GM23338 (cell line): ENCODE measurements around the gene ASS1. TPM values are rescaled to one million over a fixed set of nuclear protein-coding genes. Genes with fewer than 3 reads are reported as not detected.

ENCODE experiments used
- ATAC-seq: fragments of 200-7000 bp; cut with Tn5 transposase; 3 replicates; pipeline ENCODE4 v1.9.1; 2020
- DNase-seq: peaks from one replicate; pipeline ENCODE4 v3.0.0-alpha.2; 2015; ENCODE audit warnings: low spot score
- H2AFZ ChIP-seq: fragments of 200-600 bp; sonication (generic); 2 replicates; pipeline ENCODE4 v1.8.0; 2016; ENCODE audit warnings: antibody characterized with exemption, mild to moderate bottlenecking, moderate library complexity
- H3F3A ChIP-seq: fragments of 200-600 bp; sonication (generic); replicated peaks from 2 replicates; pipeline ENCODE4 v1.8.0; 2017; ENCODE audit warnings: antibody characterized with exemption, mixed run types, low read depth
- H3K27ac ChIP-seq: fragments of 200-600 bp; sonication (generic); 2 replicates; pipeline ENCODE4 v1.6.1; 2016; ENCODE audit warnings: low read depth
- H3K27me3 ChIP-seq: fragments of 200-600 bp; sonication (generic); 2 replicates; pipeline ENCODE4 v1.8.0; 2016; ENCODE audit warnings: mild to moderate bottlenecking, mixed run types, moderate library complexity; ENCODE audit not compliant: insufficient read depth
- H3K36me3 ChIP-seq: fragments of 200-600 bp; sonication (generic); 2 replicates; pipeline ENCODE4 v1.8.0; 2016; ENCODE audit warnings: mild to moderate bottlenecking; ENCODE audit not compliant: insufficient read depth
- H3K4me1 ChIP-seq: fragments of 200-600 bp; sonication (generic); 2 replicates; pipeline ENCODE4 v1.8.0; 2016; ENCODE audit warnings: mild to moderate bottlenecking, moderate library complexity; ENCODE audit not compliant: insufficient read depth
- H3K4me2 ChIP-seq: fragments of 200-600 bp; sonication (generic); 2 replicates; pipeline ENCODE4 v1.7.1; 2017; ENCODE audit warnings: mixed run types
- H3K4me3 ChIP-seq: fragments of 200-600 bp; sonication (generic); 2 replicates; pipeline ENCODE4 v1.6.1; 2016; ENCODE audit warnings: mixed run types
- H3K79me2 ChIP-seq: fragments of 200-600 bp; sonication (generic); replicated peaks from 2 replicates; pipeline ENCODE4 v1.8.0; 2017; ENCODE audit warnings: mild to moderate bottlenecking; ENCODE audit not compliant: insufficient read depth
- H3K9me2 ChIP-seq: fragments of 200-600 bp; sonication (generic); 2 replicates; pipeline ENCODE4 v1.8.0; 2017; ENCODE audit not compliant: insufficient read depth
- H4K20me1 ChIP-seq: fragments of 200-600 bp; sonication (generic); replicated peaks from 2 replicates; pipeline ENCODE4 v1.8.0; 2017; ENCODE audit warnings: mild to moderate bottlenecking; ENCODE audit not compliant: insufficient read depth
- H3K27ac Mint-ChIP-seq: 2 replicates; pipeline ENCODE4 v1.8.0; 2020; ENCODE audit warnings: inconsistent platforms, mild to moderate bottlenecking, moderate library complexity, mixed read lengths
- H3K27me3 Mint-ChIP-seq: 3 replicates; pipeline ENCODE4 v1.8.0; 2022; ENCODE audit warnings: low read depth, mild to moderate bottlenecking, moderate library complexity, mixed read lengths, inconsistent platforms; ENCODE audit not compliant: insufficient read depth, poor library complexity
- H3K36me3 Mint-ChIP-seq: 3 replicates; pipeline ENCODE4 v1.8.0; 2021; ENCODE audit warnings: low read depth, mild to moderate bottlenecking, inconsistent platforms, moderate library complexity, mixed read lengths
- H3K4me1 Mint-ChIP-seq: 3 replicates; pipeline ENCODE4 v1.8.0; 2020; ENCODE audit warnings: mild to moderate bottlenecking, inconsistent platforms, mixed read lengths
- H3K4me3 Mint-ChIP-seq: 3 replicates; pipeline ENCODE4 v1.8.0; 2021; ENCODE audit warnings: moderate library complexity, mild to moderate bottlenecking, inconsistent platforms, mixed read lengths
- H3K9me3 Mint-ChIP-seq: 3 replicates; pipeline ENCODE4 v1.8.0; 2020; ENCODE audit warnings: moderate library complexity, mild to moderate bottlenecking, inconsistent platforms, mixed read lengths
- ETS1 ChIP-seq: IDR thresholded peaks from 2 replicates; pipeline ENCODE4 v1.6.1; 2016; ENCODE audit warnings: antibody characterized with exemption
- EZH2phosphoT487 ChIP-seq: fragments of 200-600 bp; sonication (generic); IDR thresholded peaks from one replicate; pipeline ENCODE4 v1.8.1; 2018; ENCODE audit warnings: antibody characterized with exemption; ENCODE audit not compliant: unreplicated experiment
- JUNB ChIP-seq: IDR thresholded peaks from one replicate; pipeline ENCODE4 v1.6.1; 2016; ENCODE audit warnings: antibody characterized with exemption; ENCODE audit not compliant: unreplicated experiment
- NANOG ChIP-seq: IDR thresholded peaks from 2 replicates; pipeline ENCODE4 v1.6.1; 2016; ENCODE audit warnings: antibody characterized with exemption, borderline replicate concordance
- POLR2AphosphoS5 ChIP-seq: IDR thresholded peaks from 2 replicates; pipeline ENCODE4 v1.6.1; 2016; ENCODE audit warnings: antibody characterized with exemption, low read depth
- REST ChIP-seq: IDR thresholded peaks from one replicate; pipeline ENCODE4 v1.6.1; 2018; ENCODE audit warnings: antibody characterized with exemption; ENCODE audit not compliant: unreplicated experiment
- STAT1 ChIP-seq: IDR thresholded peaks from one replicate; pipeline ENCODE4 v1.6.1; 2016; ENCODE audit warnings: antibody characterized with exemption; ENCODE audit not compliant: unreplicated experiment
- ZNF114 ChIP-seq: fragments of 250-450 bp; sonication (Bioruptor Pico); IDR thresholded peaks from 2 replicates; pipeline ENCODE4 v1.5.0; 2020; ENCODE audit warnings: mild to moderate bottlenecking, moderate library complexity
- ZNF331 ChIP-seq: fragments of 250-450 bp; sonication (Bioruptor Pico); IDR thresholded peaks from 2 replicates; pipeline ENCODE4 v1.5.0; 2020; ENCODE audit warnings: low read depth, mild to moderate bottlenecking, moderate library complexity
- ZNF462 ChIP-seq: fragments of 250-450 bp; sonication (Bioruptor Pico); IDR thresholded peaks from 2 replicates; pipeline ENCODE4 v1.5.0; 2020; ENCODE audit warnings: mild to moderate bottlenecking, moderate library complexity
- polyA plus RNA-seq: library from polyadenylated mRNA; unstranded; fragments of >200 nt; fragmentation: Nextera tagmentation; extraction: Ambion mirVana; gene quantifications from 2 replicates; pipeline ENCODE4 v1.2.1, GENCODE V29; 2016
- total RNA-seq: library from RNA; depleted of rRNA; stranded (reverse); fragments of >200 nt; shearing (Covaris generic); gene quantifications from 2 replicates; pipeline ENCODE4 v1.2.3, GENCODE V29; 2014

ASS1 gene
- total and polyA plus RNA-seq, 2 experiments from 2014 or later: 65.8 to 103 TPM

GRCh38 chr9:130491830-130492482, 47.2 kb downstream of the ASS1 start:
- no peaks in the 10 kb centered on the region for H3K4me1 Mint-ChIP-seq
- H3K36me3 Mint-ChIP-seq: peaks cover 51% of the 10 kb centered on the region
- peaks cover 8% of the 10 kb centered on the region for H3K27me3 Mint-ChIP-seq
- H3K9me3 Mint-ChIP-seq: peaks cover 6% of the 10 kb centered on the region; the same call in 1 of the 3 replicates
- no peak overlapping the region for H3K4me3 Mint-ChIP-seq
- H3K27me3 ChIP-seq: no peaks in the 10 kb centered on the region
- no peak overlapping the region for H2AFZ ChIP-seq
- H3K9me2 ChIP-seq: no peaks in the 10 kb centered on the region
- no peak for ATAC-seq
- no peak for DNase-seq
- no peaks in the 10 kb centered on the region for H3K79me2 ChIP-seq
- H3K4me2 ChIP-seq: no peak overlapping the region
- TF ChIP-seq ZNF114 (CRISPR knock-in tag) (no peak), NANOG (no peak)
- no peaks in the 10 kb centered on the region for H4K20me1 ChIP-seq
- no peak overlapping the region for H3K27ac Mint-ChIP-seq
- H3F3A ChIP-seq: no peaks in the 10 kb centered on the region
- H3K4me1 ChIP-seq: no peaks in the 10 kb centered on the region
- no peak overlapping the region for H3K4me3 ChIP-seq
- H3K36me3 ChIP-seq: peaks cover 4% of the 10 kb centered on the region; the same call in 1 of the 2 replicates
- no peak overlapping the region for H3K27ac ChIP-seq

GRCh38 chr9:130493021-130493420, 48.3 kb downstream of the ASS1 start:
- Mint-ChIP-seq H3K27me3 (peaks cover 8% of the 10 kb centered on the region), H3K4me1 (no peaks in the 10 kb centered on the region), H3K9me3 (peaks cover 6% of the 10 kb centered on the region; the same call in 1 of the 3 replicates), H3K27ac (no peak overlapping the region), H3K36me3 (peaks cover 53% of the 10 kb centered on the region), H3K4me3 (no peak overlapping the region)
- H3K4me3 ChIP-seq: no peak overlapping the region
- no peak overlapping the region for H3K27ac ChIP-seq
- no peaks in the 10 kb centered on the region for H4K20me1 ChIP-seq
- ATAC-seq (no peak), DNase-seq (no peak)
- H3K36me3 ChIP-seq: peaks cover 4% of the 10 kb centered on the region
- no peaks in the 10 kb centered on the region for H3K9me2 ChIP-seq
- no peaks in the 10 kb centered on the region for H3F3A ChIP-seq
- H3K4me1 ChIP-seq: no peaks in the 10 kb centered on the region
- no peaks in the 10 kb centered on the region for H3K27me3 ChIP-seq
- no peaks in the 10 kb centered on the region for H3K79me2 ChIP-seq
- H2AFZ ChIP-seq: no peak overlapping the region
- H3K4me2 ChIP-seq: no peak overlapping the region
- TF ChIP-seq REST: no peak
- TF ChIP-seq POLR2AphosphoS5: no peak
- no peak for TF ChIP-seq ZNF114 (CRISPR knock-in tag)
- TF ChIP-seq NANOG: no peak
- no peak for TF ChIP-seq JUNB
- TF ChIP-seq ZNF462 (CRISPR knock-in tag): no peak
- no peak for TF ChIP-seq ZNF331 (CRISPR knock-in tag)
- TF ChIP-seq ETS1: no peak
- no peak for TF ChIP-seq EZH2phosphoT487
- no peak for TF ChIP-seq STAT1
